NCI-H748 (cell line): Measurements from ENCODE around the gene ZNF705A.
"Not testable (repeated sequence)": the region's sequence is repeated elsewhere in the genome, so short reads cannot be mapped to it uniquely, and the experiment has no call there.

ENCODE experiments used
- DNase-seq: peaks from one replicate; lab custom pipeline; 2025; ENCODE audit not compliant: unreplicated experiment; lab: John Stamatoyannopoulos, UW

The ZNF705A gene

DNA sequence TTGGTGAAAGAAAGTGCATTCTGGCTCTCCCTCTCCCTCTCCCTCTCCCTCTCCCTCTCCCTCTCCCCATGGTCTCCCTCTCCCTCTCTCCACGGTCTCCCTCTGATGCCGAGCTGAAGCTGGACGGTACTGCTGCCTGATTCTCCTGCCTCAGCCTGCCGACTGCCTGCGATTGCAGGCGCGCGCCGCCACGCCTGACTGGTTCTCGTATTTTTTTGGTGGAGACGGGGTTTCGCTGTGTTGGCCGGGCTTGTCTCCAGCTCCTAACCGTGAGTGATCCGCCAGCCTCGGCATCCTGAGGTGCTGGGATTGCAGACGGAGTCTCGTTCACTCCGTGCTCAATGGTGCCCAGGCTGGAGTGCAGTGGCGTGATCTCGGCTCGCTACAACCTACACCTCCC is 26.5 kb downstream of the ZNF705A start:
- not testable (repeated sequence) for DNase-seq

- DNase-seq = not testable (repeated sequence)
These were observed 27.4 kb downstream of the ZNF705A start for GRCh38 chr12:8184206-8184605.

- DNase-seq = not testable (repeated sequence)
These were observed 31.3 kb downstream of the ZNF705A start for GRCh38 chr12:8188088-8188487.

DNA sequence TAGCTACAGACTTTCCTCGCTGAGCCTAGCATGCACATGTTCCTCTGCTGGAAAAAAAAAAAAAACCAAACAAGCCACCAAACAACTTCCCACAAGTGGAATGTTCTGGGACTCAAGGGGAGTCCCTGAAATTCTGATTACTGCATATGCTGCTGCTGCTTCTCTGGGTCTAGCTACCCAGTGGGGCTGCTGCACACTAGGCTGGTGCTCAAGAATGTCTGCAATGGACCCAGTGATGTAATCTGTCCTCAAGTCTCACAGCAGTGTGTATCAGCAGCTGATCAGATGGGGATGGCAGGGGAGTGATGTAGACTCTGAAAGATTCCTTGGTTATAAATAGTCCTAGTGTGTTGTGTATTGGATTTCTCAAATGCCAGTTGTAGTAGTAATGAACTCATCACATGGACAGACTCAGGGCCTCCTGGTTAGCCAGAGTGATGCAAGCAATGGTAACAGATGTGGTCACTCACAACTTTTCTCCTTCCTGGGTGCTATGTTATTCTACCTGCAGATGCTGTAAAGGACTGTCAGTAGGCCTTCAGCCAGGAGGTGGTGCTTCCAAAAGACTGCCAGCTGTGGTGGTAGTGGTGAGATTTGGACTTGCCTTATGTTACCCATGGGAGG is 41.0 kb downstream of the ZNF705A start:
- DNase-seq = not testable (repeated sequence)

DNA sequence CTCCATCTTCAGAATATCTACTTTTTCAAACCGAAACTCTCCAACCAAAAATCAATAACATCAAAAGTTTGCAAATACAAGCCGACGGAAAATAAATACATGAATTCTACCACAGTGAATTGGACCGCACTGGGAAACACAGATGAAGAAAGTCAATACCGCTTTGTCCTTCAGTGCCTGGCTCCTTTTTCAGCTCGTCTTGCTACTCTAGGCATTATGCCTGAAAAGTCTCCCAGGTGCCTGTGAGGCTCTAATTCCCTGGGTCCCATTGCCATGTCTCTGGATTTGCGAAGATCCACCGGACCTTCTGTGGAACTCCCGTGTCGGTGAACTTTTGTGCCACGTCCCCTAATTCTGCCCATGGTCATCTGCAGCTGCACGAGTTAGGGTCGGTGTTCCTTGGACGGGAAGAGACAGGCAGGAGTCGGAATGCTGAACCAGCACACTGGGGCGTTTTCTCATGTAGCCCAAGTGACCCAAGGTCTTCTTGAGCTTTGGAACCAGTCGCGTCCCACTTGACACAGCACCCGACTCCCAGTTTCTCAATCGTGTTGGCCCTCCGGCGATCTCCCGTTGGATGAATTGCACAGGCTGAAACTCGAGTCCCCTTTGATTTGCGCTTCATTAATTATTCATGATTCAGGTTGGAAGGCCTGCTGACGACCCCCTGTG is 62.0 kb downstream of the ZNF705A start:
- DNase-seq = not testable (repeated sequence)

- DNase-seq = peak; percentile 7
These were observed 64.6 kb downstream of the ZNF705A start for GRCh38 chr12:8221375-8221774.

DNA sequence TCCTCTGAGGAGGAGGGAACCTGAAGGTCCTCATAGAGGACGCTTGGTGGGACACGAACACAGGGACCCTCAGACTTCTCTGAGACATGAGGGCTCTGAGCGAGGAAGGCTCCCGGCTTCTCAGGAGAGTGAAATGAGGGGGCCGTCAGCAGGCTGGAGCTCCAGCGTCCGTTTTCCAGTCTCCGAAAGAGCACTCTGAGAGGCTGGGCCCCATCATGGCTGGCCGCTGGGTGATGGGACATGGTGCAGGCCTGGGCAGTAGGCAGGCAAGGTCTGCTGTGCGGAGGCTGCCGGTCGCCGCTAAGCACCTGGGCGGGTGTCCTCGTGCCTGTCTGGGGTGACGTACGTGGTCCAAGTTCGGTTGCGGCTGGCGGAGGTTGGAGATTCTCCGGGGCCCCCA is 65.0 kb downstream of the ZNF705A start:
- DNase-seq = not testable (repeated sequence)

DNA sequence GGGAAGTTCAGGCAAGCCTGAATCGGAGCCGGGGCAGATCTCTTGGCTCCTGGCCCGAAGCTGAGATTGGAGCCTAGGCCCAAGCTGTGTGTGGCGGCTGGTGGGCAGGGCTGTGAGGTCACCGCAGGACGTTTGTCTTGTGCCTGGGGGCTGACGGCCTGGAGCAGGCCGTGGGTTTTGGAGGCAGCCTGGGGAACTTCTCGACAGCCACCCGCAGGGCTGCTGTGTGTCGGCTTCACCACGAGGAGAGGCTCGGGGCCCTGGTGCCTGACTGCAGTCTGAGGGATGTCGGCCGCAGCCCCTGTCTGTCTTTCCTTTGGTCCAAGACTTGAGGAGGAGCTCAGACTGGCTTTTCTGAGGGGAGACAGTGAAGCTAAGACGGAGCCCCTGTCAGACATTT is 65.5 kb downstream of the ZNF705A start:
- DNase-seq = not testable (repeated sequence)

DNA sequence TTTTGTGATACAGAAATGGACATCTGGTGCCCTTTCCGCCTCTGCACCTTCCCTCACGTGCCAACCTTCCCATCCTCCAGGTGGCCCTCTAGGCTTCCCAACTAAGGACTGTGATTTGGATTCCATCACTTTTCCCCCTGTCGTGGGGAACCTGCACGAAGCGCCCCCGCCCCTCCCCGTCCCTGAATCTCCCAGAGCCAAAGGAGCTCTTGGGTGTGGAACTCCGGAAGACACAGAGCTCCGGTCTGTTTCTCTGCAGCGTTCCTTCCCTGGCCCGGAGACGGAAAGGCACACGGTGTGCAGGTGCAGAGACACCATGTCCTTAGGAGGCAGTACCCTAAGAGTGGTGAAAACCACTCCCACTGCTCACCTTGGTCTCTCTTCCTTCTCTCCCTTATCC is 66.8 kb downstream of the ZNF705A start:
- DNase-seq = not testable (repeated sequence)

DNA sequence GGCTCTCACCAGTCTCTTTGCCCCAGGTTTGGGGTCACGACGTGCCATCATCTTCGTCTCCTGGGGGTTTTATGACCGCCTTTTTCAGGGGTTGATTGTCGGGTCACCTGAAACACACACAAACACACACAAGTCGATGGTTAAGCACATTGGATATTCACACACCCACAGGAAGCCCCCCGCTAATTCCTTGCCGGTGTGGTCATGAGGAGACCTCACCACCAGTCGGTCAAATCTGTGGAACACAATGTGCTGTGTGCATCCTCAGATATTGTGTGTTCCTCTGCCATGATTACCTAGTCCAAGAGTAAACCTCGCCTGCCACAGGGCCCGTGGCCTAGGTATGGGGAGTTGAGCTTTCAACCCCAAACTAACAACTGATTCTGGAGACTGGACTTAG is 68.0 kb downstream of the ZNF705A start:
- not testable (repeated sequence) for DNase-seq

GRCh38 chr12:8226355-8226754 is 69.5 kb downstream of the ZNF705A start:
- DNase-seq = no peak

DNA sequence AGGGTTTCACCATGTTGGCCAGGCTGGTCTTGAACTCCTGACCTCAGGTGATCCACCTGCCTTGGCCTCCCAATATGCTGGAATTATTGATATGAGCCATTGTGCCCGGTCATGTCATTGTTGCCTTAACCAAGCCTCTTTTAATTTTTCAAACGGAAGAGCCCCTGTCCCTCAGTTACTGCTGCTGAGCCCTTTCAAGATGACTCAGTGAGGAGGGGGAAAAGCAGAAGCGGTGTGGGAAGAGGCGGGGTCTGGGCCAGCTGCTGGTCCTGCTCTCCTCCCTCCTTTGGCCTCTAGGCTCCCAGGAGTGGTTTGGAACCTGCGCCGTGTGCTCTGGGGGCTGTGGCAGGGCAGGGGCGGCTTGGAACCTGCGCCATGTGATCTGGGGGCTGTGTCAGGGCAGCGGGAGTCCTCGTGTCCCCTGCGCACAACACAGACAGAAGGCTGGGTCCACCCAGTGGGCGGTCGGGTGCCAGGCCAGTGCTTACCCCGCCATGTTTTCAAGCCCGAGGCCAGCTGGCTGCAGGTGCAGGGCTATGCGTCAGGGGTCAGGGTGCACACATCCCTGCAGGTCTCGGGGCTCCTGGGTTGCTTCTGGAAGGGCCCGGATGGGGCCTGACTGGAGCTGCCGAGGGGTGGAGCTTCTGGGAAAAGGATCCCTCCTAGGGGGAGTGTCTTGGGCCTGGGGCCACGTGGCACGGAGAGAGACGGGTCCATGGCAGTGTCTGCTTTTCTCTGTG is 70.3 kb downstream of the ZNF705A start, which contains the start of gene FAM90A1:
FAM90A1 (minus strand) TSS at position 627 of the 740 bp plus-strand sequence. CDS start 2,786 bp downstream, outside the sequence.
- not testable (repeated sequence) for DNase-seq

- not testable (repeated sequence) for DNase-seq
These were observed 70.9 kb downstream of the ZNF705A start for GRCh38 chr12:8227732-8228077.

DNA sequence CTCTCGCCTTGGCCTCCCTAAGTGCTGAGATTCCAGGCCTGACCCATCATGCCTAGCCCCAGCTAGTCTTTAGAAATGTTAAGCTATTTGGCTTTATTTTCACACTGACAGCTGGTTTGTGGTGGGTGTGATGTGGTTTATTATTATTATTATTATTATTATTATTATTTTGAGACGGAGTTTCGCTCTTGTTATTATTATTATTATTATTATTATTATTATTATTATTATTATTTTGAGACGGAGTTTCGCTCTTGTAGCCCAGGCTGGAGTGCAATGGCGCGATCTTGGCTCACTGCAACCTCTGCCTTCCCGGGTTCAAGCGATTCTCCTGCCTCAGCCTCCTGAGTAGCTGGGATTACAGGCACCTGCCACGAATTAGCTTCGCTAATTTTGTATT is 71.8 kb downstream of the ZNF705A start:
- not testable (repeated sequence) for DNase-seq

- DNase-seq = not testable (repeated sequence)
These were observed 72.7 kb downstream of the ZNF705A start for GRCh38 chr12:8229486-8229885.
